HUES6 (cell line): ENCODE results near the gene PRR5L.

Source experiments
- H3K27ac ChIP-seq: 2 replicates; pipeline ENCODE4 v1.7.0; 2013; ENCODE audit warnings: low read depth, mild to moderate bottlenecking, low read length, inconsistent platforms
- H3K27me3 ChIP-seq: 2 replicates; pipeline ENCODE4 v1.6.1; 2013; ENCODE audit warnings: low read length; ENCODE audit not compliant: control insufficient read depth, insufficient read depth
- H3K36me3 ChIP-seq: 2 replicates; pipeline ENCODE4 v1.6.1; 2013; ENCODE audit warnings: low read length; ENCODE audit not compliant: control insufficient read depth, insufficient read depth
- H3K4me1 ChIP-seq: 2 replicates; pipeline ENCODE4 v1.6.1; 2013; ENCODE audit warnings: low read length; ENCODE audit not compliant: control insufficient read depth, insufficient read depth
- H3K4me3 ChIP-seq: 2 replicates; pipeline ENCODE4 v1.5.1; 2013; ENCODE audit warnings: low read depth, low read length
- H3K9ac ChIP-seq: one replicate; pipeline ENCODE4 v1.6.1; 2013; ENCODE audit warnings: mild to moderate bottlenecking, low read length
- H3K9me3 ChIP-seq: 2 replicates; pipeline ENCODE4 v1.6.1; 2013; ENCODE audit warnings: low read depth, low read length; ENCODE audit not compliant: control insufficient read depth, insufficient read depth

PRR5L gene

GRCh38 chr11:36488096-36488495, 192.0 kb downstream of the PRR5L start:
- no peak overlapping the region for H3K4me3 ChIP-seq
- no peaks in the 10 kb centered on the region for H3K9me3 ChIP-seq
- H3K4me1 ChIP-seq = no peaks in the 10 kb centered on the region
- H3K27me3 ChIP-seq = no peaks in the 10 kb centered on the region
- no peak overlapping the region for H3K27ac ChIP-seq
- no peak overlapping the region for H3K9ac ChIP-seq
- H3K36me3 ChIP-seq = peaks cover 57% of the 10 kb centered on the region

DNA sequence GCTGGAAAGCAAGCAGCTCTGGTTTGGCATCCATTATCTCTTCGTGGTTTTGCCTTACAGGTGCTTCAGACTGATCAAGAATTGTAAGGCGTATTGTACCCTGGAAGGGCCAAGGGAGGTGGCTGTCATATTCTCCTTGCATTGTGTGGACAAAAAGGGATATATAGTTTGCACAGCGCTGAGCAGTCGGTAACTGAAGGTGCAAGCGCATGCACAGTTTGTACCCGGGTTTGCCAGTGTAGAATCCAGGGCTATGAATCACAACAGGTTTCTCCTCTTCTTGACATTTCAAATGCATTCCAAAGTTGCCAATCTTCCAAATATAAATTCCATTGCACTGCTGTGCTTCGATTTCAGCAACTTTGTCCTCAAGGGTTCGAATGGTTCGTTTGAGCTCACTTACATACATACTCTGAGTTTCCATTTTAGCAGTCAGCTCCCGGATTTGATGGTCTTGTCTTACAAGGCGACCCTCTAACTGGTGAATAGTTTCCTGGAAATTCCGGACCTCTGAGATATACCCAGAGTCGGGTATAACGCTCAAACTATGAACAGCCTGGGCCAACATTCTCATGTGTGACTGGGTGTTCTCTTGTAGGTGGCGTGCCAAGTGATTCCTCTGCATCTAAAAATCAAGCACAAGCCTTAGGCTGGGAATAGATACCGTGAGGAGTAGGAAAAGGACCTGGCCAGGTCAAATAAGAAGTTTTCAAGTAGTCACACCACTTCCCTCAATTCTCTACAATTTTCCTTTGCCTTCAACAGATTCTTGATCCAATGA, 194.1 kb downstream of the PRR5L start:
- Histone ChIP-seq H3K27me3 (no peaks in the 10 kb centered on the region), H3K27ac (no peak overlapping the region), H3K9me3 (no peaks in the 10 kb centered on the region), H3K4me3 (no peak overlapping the region), H3K9ac (no peak overlapping the region), H3K4me1 (no peaks in the 10 kb centered on the region), H3K36me3 (peaks cover 57% of the 10 kb centered on the region)

DNA sequence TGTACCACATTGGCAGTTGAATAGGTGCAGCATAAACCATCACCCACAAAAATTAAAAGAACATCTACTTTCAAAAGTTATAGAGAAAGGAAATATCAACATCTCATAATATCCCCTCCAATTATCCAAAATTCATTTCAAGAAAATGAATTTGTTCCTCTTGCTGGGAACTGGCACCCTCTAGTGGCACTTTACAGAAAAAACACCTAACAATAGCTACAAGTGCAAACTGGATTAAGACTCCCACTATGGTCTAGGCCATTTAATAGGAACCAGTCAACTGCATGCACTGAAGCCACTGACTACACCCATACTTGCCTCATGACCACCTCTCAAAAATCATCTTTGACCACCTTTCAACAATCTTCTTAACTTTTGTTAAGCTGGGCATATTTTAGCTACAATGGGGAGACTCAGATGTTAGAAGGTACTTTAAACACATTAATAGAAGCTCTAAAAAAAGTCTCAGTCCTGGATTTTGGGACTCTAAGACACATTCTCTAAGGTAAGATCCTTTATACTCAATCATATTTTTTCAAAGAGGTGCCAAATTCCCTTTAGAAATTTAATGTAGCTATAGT, 196.7 kb downstream of the PRR5L start:
- no peaks in the 10 kb centered on the region for H3K9me3 ChIP-seq
- no peaks in the 10 kb centered on the region for H3K27me3 ChIP-seq
- H3K4me3 ChIP-seq = no peak overlapping the region
- peaks cover 60% of the 10 kb centered on the region for H3K36me3 ChIP-seq
- no peaks in the 10 kb centered on the region for H3K4me1 ChIP-seq
- no peak overlapping the region for H3K27ac ChIP-seq
- H3K9ac ChIP-seq = no peak overlapping the region

DNA sequence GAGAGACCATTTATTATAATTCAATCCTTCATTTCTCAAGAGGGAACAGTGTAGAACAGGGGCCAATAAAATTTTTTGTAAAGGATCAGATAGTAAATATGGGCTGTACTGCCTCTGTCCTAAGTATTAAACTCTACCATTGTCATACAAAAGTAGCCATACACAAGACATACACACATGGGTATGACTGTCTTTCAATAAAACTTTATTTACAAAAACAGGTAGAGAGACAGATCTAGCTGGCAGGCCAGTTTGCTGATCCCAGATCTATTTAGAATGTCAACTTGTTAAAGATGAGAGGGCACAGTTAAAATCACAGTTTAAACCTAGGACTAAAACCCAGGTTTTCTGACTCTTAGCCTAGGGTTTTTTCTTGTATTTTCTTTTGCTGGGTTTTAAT, 197.2 kb downstream of the PRR5L start:
- no peak overlapping the region for H3K9ac ChIP-seq
- H3K9me3 ChIP-seq = no peaks in the 10 kb centered on the region
- H3K36me3 ChIP-seq = peaks cover 61% of the 10 kb centered on the region
- H3K4me3 ChIP-seq = no peak overlapping the region
- H3K27ac ChIP-seq = no peak overlapping the region
- no peaks in the 10 kb centered on the region for H3K27me3 ChIP-seq
- H3K4me1 ChIP-seq = no peaks in the 10 kb centered on the region

DNA sequence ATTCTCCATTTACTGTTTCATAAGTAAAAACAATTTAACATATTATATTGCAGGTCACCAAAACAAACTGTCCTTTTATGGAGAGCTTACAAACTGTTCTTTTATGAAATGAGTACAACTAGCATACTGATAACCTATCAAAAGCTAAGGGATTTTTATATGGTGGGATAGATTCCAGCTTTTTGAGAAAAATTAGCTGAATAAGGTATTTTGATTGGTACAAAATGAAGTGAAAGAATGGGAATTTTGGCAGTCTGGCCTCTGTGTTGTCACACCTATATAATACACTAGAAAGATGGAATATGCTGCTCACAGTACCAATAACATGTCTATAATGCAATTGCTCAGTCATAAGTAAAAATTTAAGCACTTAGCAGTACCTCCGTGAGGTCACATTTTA, 202.6 kb downstream of the PRR5L start:
- no peak overlapping the region for H3K9ac ChIP-seq
- H3K4me1 ChIP-seq = no peaks in the 10 kb centered on the region
- peaks cover 52% of the 10 kb centered on the region for H3K36me3 ChIP-seq
- no peaks in the 10 kb centered on the region for H3K27me3 ChIP-seq
- no peak overlapping the region for H3K27ac ChIP-seq
- no peak overlapping the region for H3K4me3 ChIP-seq
- no peaks in the 10 kb centered on the region for H3K9me3 ChIP-seq

GRCh38 chr11:36499315-36499714, 203.2 kb downstream of the PRR5L start:
- H3K36me3 ChIP-seq = peaks cover 49% of the 10 kb centered on the region
- no peak overlapping the region for H3K9ac ChIP-seq

DNA sequence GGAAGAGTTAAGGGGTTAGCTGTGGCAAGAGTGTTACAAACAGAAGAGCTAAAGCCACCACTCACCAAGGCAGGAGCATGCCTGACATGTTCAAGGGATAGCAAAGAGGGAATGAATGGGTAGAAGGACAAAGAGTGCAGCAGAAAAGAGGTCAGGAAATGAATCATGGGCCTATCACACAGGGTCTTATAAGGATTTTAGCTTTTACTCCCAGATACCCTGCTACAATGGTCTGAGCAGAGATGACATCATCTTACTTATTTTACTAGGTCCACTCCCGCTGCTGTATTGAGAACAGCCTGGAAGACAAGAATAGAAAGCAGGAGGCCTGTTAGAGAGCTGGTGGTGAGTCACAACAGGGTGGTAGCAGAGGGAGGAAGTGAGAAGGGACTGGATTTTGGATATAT, 204.2 kb downstream of the PRR5L start:
- Histone ChIP-seq H3K27me3 (no peaks in the 10 kb centered on the region), H3K36me3 (peaks cover 46% of the 10 kb centered on the region), H3K27ac (no peak overlapping the region), H3K9me3 (no peaks in the 10 kb centered on the region), H3K4me1 (no peaks in the 10 kb centered on the region), H3K9ac (no peak overlapping the region), H3K4me3 (no peak overlapping the region)

More at GRCh38 chr11:36499315-36499714, 203.2 kb downstream of the PRR5L start:
- Histone ChIP-seq H3K9me3 (no peaks in the 10 kb centered on the region), H3K27me3 (no peaks in the 10 kb centered on the region), H3K27ac (no peak overlapping the region), H3K4me1 (no peaks in the 10 kb centered on the region), H3K4me3 (no peak overlapping the region)

DNA sequence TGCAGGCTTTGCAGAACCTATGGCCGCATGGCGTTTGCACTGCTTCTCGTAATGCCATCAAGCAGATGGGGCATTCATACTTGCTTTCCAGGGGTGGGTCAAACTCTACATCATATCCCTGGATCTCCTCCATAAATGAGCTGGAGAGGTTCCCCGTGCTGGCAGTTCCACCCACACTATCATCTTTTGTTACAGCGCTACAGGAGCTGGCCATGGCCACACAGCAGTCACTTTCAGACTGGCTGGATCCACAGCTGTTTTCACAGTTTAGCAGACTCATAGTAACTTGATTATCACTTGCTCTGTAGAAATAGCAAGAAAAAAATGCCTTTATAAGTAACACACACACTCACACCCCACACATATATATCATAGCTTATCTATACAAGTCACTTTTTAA, 205.1 kb downstream of the PRR5L start:
- Histone ChIP-seq H3K27ac (no peak overlapping the region), H3K4me3 (no peak overlapping the region), H3K9me3 (no peaks in the 10 kb centered on the region), H3K4me1 (no peaks in the 10 kb centered on the region), H3K9ac (no peak overlapping the region), H3K27me3 (no peaks in the 10 kb centered on the region), H3K36me3 (peaks cover 42% of the 10 kb centered on the region)

DNA sequence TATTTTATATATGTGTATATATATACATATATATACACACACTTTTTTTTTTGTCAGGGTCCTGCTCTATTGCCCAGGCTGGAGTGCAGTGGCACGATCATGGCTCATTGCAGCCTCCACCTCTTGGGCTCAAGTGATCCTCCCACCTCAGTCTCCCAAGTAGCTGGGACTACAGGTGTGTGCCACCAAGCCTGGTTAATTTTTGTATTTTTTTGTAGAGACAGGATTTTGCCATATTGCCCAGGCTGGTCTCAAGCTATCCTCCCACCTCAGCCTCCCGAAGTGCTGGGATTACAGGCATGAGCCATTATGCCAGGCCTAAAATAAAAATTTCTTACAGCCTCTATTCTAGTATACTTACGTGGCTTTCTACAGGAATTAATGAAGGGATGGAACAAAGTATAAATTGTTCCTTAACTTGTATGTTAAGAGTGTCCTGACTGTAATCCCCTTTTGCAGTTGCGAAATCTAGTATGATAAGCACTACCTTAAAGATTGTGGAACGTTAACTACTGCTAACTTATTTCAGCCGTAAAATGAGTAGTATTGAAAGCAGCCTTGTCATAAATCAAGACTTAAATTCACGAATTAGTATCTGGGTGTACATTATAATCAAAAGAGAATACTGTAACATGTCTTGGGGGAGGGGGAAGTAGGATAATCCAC, 211.9 kb downstream of the PRR5L start:
- H3K4me1 ChIP-seq = peaks cover 11% of the 10 kb centered on the region
- no peaks in the 10 kb centered on the region for H3K9me3 ChIP-seq
- no peak overlapping the region for H3K27ac ChIP-seq
- H3K4me3 ChIP-seq = peak overlapping the region; percentile 95; the same call in 1 of the 2 replicates
- H3K27me3 ChIP-seq = no peaks in the 10 kb centered on the region
- H3K36me3 ChIP-seq = no peaks in the 10 kb centered on the region
- H3K9ac ChIP-seq = no peak overlapping the region

DNA sequence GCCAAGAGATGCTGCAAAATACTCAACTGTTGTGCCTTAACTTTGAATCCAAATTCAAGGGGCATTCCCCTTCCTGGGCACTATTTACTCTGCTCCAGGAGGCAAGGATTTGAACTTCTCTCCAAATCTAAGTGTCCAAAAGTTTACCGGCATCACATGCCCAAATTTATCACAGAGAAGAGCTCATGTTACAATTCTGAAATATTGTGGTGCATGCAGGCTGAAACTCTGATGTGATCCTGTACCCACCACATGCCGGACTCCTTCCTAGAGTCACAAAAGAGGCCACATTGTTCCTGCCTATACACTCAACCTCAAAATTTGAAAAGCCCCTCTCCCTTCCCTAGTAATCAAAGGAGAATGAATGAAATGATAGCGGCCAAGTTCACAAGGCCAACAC, 212.7 kb downstream of the PRR5L start:
- Histone ChIP-seq H3K27ac (no peak overlapping the region), H3K36me3 (no peaks in the 10 kb centered on the region), H3K9me3 (no peaks in the 10 kb centered on the region), H3K27me3 (no peaks in the 10 kb centered on the region), H3K4me1 (peaks cover 11% of the 10 kb centered on the region), H3K9ac (peak overlapping the region; percentile 1), H3K4me3 (peak overlapping the region; percentile 95)

- Histone ChIP-seq H3K36me3 (no peaks in the 10 kb centered on the region), H3K27me3 (no peaks in the 10 kb centered on the region; the same call in 1 of the 2 replicates), H3K27ac (no peak overlapping the region), H3K4me3 (peak overlapping the region; percentile 95), H3K9ac (peak overlapping the region; percentile 95), H3K9me3 (no peaks in the 10 kb centered on the region), H3K4me1 (peaks cover 11% of the 10 kb centered on the region)
Measured at GRCh38 chr11:36509201-36509639, 213.1 kb downstream of the PRR5L start.
